ENCODE data around the gene HSPA9.
"Not testable (repeated sequence)": the region's sequence is repeated elsewhere in the genome, so short reads cannot be mapped to it uniquely, and the experiment has no call there.

HSPA9 gene

GRCh38 chr5:138515556-138516245, 59.5 kb downstream of the HSPA9 start:
- Histone ChIP-seq H3K4me3 (ENCODE audit: low read depth in 1 of 2, low read length in 2 of 2) (no peak overlapping the region), H3K9me3 (ENCODE audit: low read length) (no peaks in the 10 kb centered on the region), H3K27ac (ENCODE audit: low read depth, low read length) (no peak overlapping the region), H3K36me3 (ENCODE audit: insufficient read depth, low read length) (peaks cover 56% of the 10 kb centered on the region), H3K27me3 (ENCODE audit: control insufficient read depth in 1 of 2, insufficient read depth in 2 of 2, low read length in 2 of 2) (no peaks in the 10 kb centered on the region), H3K9ac (ENCODE audit: low read length) (no peak overlapping the region), H3K4me1 (ENCODE audit: insufficient read depth, low read length) (no peaks in the 10 kb centered on the region)

GRCh38 chr5:138514021-138514420, 61.2 kb downstream of the HSPA9 start:
- H3K27me3 ChIP-seq (ENCODE audit: control insufficient read depth in 1 of 2, insufficient read depth in 2 of 2, low read length in 2 of 2) = no peaks in the 10 kb centered on the region
- H3K4me1 ChIP-seq (ENCODE audit: insufficient read depth, low read length) = no peaks in the 10 kb centered on the region
- H3K4me3 ChIP-seq (ENCODE audit: low read depth in 1 of 2, low read length in 2 of 2) = no peak overlapping the region
- H3K9ac ChIP-seq (ENCODE audit: low read length) = no peak overlapping the region
- no peak overlapping the region for H3K27ac ChIP-seq (ENCODE audit: low read depth, low read length)
- H3K36me3 ChIP-seq (ENCODE audit: insufficient read depth, low read length) = peaks cover 65% of the 10 kb centered on the region
- no peaks in the 10 kb centered on the region for H3K9me3 ChIP-seq (ENCODE audit: low read length)

- H3K27ac ChIP-seq (ENCODE audit: low read depth, low read length) = no peak overlapping the region
Observed at GRCh38 chr5:138508958-138509357, 66.2 kb downstream of the HSPA9 start.

GRCh38 chr5:138507485-138507884, 67.7 kb downstream of the HSPA9 start:
- not testable (repeated sequence) for H3K27ac ChIP-seq (ENCODE audit: low read depth, low read length); H3K27me3 ChIP-seq (ENCODE audit: control insufficient read depth in 1 of 2, insufficient read depth in 2 of 2, low read length in 2 of 2); H3K9me3 ChIP-seq (ENCODE audit: low read length); H3K9ac ChIP-seq (ENCODE audit: low read length); H3K4me3 ChIP-seq (ENCODE audit: low read depth in 1 of 2, low read length in 2 of 2)
- peaks cover 38% of the 10 kb centered on the region for H3K36me3 ChIP-seq (ENCODE audit: insufficient read depth, low read length)
- H3K4me1 ChIP-seq (ENCODE audit: insufficient read depth, low read length) = peaks cover 24% of the 10 kb centered on the region

More at GRCh38 chr5:138508958-138509357, 66.2 kb downstream of the HSPA9 start:
- Histone ChIP-seq H3K9ac (ENCODE audit: low read length) (no peak overlapping the region), H3K36me3 (ENCODE audit: insufficient read depth, low read length) (peaks cover 46% of the 10 kb centered on the region), H3K4me3 (ENCODE audit: low read depth in 1 of 2, low read length in 2 of 2) (no peak overlapping the region), H3K27me3 (ENCODE audit: control insufficient read depth in 1 of 2, insufficient read depth in 2 of 2, low read length in 2 of 2) (no peaks in the 10 kb centered on the region), H3K9me3 (ENCODE audit: low read length) (no peaks in the 10 kb centered on the region), H3K4me1 (ENCODE audit: insufficient read depth, low read length) (peaks cover 15% of the 10 kb centered on the region)

- Histone ChIP-seq H3K36me3 (ENCODE audit: insufficient read depth, low read length) (peaks cover 33% of the 10 kb centered on the region), H3K27ac (ENCODE audit: low read depth, low read length) (no peak overlapping the region), H3K27me3 (ENCODE audit: control insufficient read depth in 1 of 2, insufficient read depth in 2 of 2, low read length in 2 of 2) (no peaks in the 10 kb centered on the region)
Observed at GRCh38 chr5:138506370-138507306, 68.6 kb downstream of the HSPA9 start.

GRCh38 chr5:138504799-138505198, 70.4 kb downstream of the HSPA9 start:
- no peaks in the 10 kb centered on the region for H3K27me3 ChIP-seq (ENCODE audit: control insufficient read depth in 1 of 2, insufficient read depth in 2 of 2, low read length in 2 of 2)
- H3K36me3 ChIP-seq (ENCODE audit: insufficient read depth, low read length) = peaks cover 20% of the 10 kb centered on the region
- no peaks in the 10 kb centered on the region for H3K9me3 ChIP-seq (ENCODE audit: low read length)
- H3K4me3 ChIP-seq (ENCODE audit: low read depth in 1 of 2, low read length in 2 of 2) = no peak overlapping the region
- no peak overlapping the region for H3K27ac ChIP-seq (ENCODE audit: low read depth, low read length)
- H3K4me1 ChIP-seq (ENCODE audit: insufficient read depth, low read length) = peaks cover 24% of the 10 kb centered on the region
- no peak overlapping the region for H3K9ac ChIP-seq (ENCODE audit: low read length)

More at GRCh38 chr5:138506370-138507306, 68.6 kb downstream of the HSPA9 start:
- no peak overlapping the region for H3K9ac ChIP-seq (ENCODE audit: low read length)
- no peak overlapping the region for H3K4me3 ChIP-seq (ENCODE audit: low read depth in 1 of 2, low read length in 2 of 2)
- no peaks in the 10 kb centered on the region for H3K9me3 ChIP-seq (ENCODE audit: low read length)
- peaks cover 24% of the 10 kb centered on the region for H3K4me1 ChIP-seq (ENCODE audit: insufficient read depth, low read length)

Measured in muscle layer of colon (tissue), 2 donors.